ENCODE measurements around the gene GMEB2. TPM values are rescaled to one million over a fixed set of nuclear protein-coding genes. Genes with fewer than 3 reads are reported as not detected.
"Not testable (repeated sequence)": the region's sequence is repeated elsewhere in the genome, so short reads cannot be mapped to it uniquely, and the experiment has no call there.

GMEB2 gene
- total RNA-seq, 1 experiment from 2014 or later: 14.3 TPM

DNA sequence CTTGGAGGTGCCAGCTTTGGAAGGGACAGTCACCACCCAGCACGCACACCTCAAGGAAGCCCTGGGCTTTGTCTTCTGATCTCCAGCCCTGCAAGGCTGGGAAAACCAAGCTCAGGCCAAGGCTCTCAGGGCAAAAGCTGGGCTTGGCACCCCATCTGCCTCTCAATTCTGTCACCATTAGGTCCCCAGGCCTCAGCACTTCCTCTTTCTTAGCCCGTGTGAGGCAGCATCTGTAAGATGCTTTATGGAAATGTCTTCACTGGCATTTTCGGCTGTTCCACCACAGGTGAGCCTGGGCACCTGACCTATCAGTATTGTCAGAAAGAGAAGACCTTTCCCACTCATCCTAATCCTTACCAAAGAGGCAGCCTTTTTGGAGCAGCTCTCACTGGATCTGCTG, 24.6 kb downstream of the GMEB2 start:
- Mint-ChIP-seq H3K4me3 (no peak overlapping the region; a peak in 1 of 5 replicates), H3K4me1 (no peaks in the 10 kb centered on the region), H3K27ac (no peak overlapping the region), H3K27me3 (ENCODE audit: low read depth) (no peaks in the 10 kb centered on the region), H3K9me3 (no peaks in the 10 kb centered on the region), H3K36me3 (ENCODE audit: insufficient read depth in 1 of 3, low read depth in 3 of 3) (peaks cover 15 to 41% (median 38%) of the 10 kb centered on the region in 3 experiments; a peak in 6 of 7 replicates)
- Histone ChIP-seq H3K79me1 (ENCODE audit: insufficient read depth, low read depth, low read length, poor library complexity, severe bottlenecking) (no peaks in the 10 kb centered on the region), H3K56ac (ENCODE audit: insufficient read length, low read depth, low read length) (no peak overlapping the region), H3K27ac (ENCODE audit: insufficient read length, low read depth, low read length) (no peak overlapping the region), H3K9me3 (ENCODE audit: control insufficient read depth, low read depth, low read length) (no peaks in the 10 kb centered on the region), H4K91ac (ENCODE audit: insufficient read length, low read depth, low read length) (no peak overlapping the region), H3K79me2 (ENCODE audit: insufficient read depth, low read length) (no peaks in the 10 kb centered on the region), H3K27me3 (ENCODE audit: insufficient read depth, low read length) (no peaks in the 10 kb centered on the region), H3K9ac (ENCODE audit: extremely low read depth, insufficient read length, low read length) (no peak overlapping the region), H2BK12ac (ENCODE audit: insufficient read length, low read depth, low read length) (no peak overlapping the region), H3K18ac (ENCODE audit: insufficient read length, low read depth, low read length) (no peak overlapping the region), H3K4me2 (ENCODE audit: insufficient read depth, insufficient read length, low read length) (no peak overlapping the region), H2AK5ac (ENCODE audit: insufficient read length, low read length) (no peak overlapping the region), H4K20me1 (ENCODE audit: control insufficient read depth, insufficient read depth, insufficient read length) (no peaks in the 10 kb centered on the region), H3K23ac (ENCODE audit: insufficient read length, low read depth, low read length) (no peak overlapping the region), H4K5ac (ENCODE audit: insufficient read length, low read depth, low read length) (no peak overlapping the region), H3K4ac (ENCODE audit: low read depth, low read length) (no peak overlapping the region), H2BK120ac (ENCODE audit: low read depth, low read length, poor library complexity, severe bottlenecking) (no peak overlapping the region), H3K23me2 (ENCODE audit: insufficient read length, low read depth, low read length, poor library complexity, severe bottlenecking) (no peaks in the 10 kb centered on the region), H2AFZ (ENCODE audit: low read length) (no peak overlapping the region), H2BK15ac (ENCODE audit: low read depth, low read length) (no peak overlapping the region), H2BK20ac (ENCODE audit: low read depth, low read length, poor library complexity, severe bottlenecking) (no peak overlapping the region), H3K14ac (ENCODE audit: insufficient read depth, low read length) (no peak overlapping the region), H2BK5ac (ENCODE audit: insufficient read length, low read length) (no peak overlapping the region), H3T11ph (ENCODE audit: low read length) (no peak overlapping the region), H3K4me1 (ENCODE audit: insufficient read depth, low read length) (no peaks in the 10 kb centered on the region), H4K8ac (replicated peaks; ENCODE audit: insufficient read length, low read depth, low read length) (no peak overlapping the region)
- no peak for DNase-seq
- TF ChIP-seq, protein P1, sequence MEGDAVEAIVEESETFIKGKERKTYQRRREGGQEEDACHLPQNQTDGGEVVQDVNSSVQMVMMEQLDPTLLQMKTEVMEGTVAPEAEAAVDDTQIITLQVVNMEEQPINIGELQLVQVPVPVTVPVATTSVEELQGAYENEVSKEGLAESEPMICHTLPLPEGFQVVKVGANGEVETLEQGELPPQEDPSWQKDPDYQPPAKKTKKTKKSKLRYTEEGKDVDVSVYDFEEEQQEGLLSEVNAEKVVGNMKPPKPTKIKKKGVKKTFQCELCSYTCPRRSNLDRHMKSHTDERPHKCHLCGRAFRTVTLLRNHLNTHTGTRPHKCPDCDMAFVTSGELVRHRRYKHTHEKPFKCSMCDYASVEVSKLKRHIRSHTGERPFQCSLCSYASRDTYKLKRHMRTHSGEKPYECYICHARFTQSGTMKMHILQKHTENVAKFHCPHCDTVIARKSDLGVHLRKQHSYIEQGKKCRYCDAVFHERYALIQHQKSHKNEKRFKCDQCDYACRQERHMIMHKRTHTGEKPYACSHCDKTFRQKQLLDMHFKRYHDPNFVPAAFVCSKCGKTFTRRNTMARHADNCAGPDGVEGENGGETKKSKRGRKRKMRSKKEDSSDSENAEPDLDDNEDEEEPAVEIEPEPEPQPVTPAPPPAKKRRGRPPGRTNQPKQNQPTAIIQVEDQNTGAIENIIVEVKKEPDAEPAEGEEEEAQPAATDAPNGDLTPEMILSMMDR (conservative IDR thresholded peaks at IDR 0.05): no peak
- no CpG with 5 or more reads among the region's 3 CpGs for WGBS (ENCODE audit: extremely low coverage, insufficient read length, low lambda C conversion rate)

DNA sequence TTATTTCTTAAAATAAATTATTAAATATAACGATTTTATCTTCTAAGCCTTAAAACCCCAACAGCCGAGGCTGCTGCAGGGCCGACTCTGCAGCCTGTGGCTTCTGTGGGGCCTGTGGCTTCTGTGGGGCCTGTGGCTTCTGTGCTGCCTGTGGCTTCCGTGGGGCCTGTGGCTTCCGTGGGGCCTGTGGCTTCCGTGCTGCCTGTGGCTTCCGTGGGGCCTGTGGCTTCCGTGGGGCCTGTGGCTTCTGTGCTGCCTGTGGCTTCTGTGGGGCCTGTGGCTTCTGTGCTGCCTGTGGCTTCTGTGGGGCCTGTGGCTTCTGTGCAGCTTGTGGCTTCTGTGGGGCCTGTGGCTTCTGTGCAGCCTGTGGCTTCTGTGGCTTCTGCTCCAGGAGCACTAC, 25.2 kb downstream of the GMEB2 start:
- not testable (repeated sequence) for H3K4me2 ChIP-seq (ENCODE audit: insufficient read depth, insufficient read length, low read length)

More for the DNA sequence above, 25.2 kb downstream of the GMEB2 start:
- not testable (repeated sequence) for H2BK12ac ChIP-seq (ENCODE audit: insufficient read length, low read depth, low read length); H3K56ac ChIP-seq (ENCODE audit: insufficient read length, low read depth, low read length); H3K79me1 ChIP-seq (ENCODE audit: insufficient read depth, low read depth, low read length, poor library complexity, severe bottlenecking); H3K9ac ChIP-seq (ENCODE audit: extremely low read depth, insufficient read length, low read length); H4K5ac ChIP-seq (ENCODE audit: insufficient read length, low read depth, low read length); H4K91ac ChIP-seq (ENCODE audit: insufficient read length, low read depth, low read length); H3K79me2 ChIP-seq (ENCODE audit: insufficient read depth, low read length); H3K9me3 Mint-ChIP-seq; H3K4me1 ChIP-seq (ENCODE audit: insufficient read depth, low read length); H3K23me2 ChIP-seq (ENCODE audit: insufficient read length, low read depth, low read length, poor library complexity, severe bottlenecking); H3K4me3 Mint-ChIP-seq; H3T11ph ChIP-seq (ENCODE audit: low read length); H3K4ac ChIP-seq (ENCODE audit: low read depth, low read length); H4K20me1 ChIP-seq (ENCODE audit: control insufficient read depth, insufficient read depth, insufficient read length); H3K27me3 ChIP-seq (ENCODE audit: insufficient read depth, low read length); H2BK5ac ChIP-seq (ENCODE audit: insufficient read length, low read length); H2AK5ac ChIP-seq (ENCODE audit: insufficient read length, low read length); H2BK15ac ChIP-seq (ENCODE audit: low read depth, low read length); H3K27me3 Mint-ChIP-seq (ENCODE audit: low read depth); H3K9me3 ChIP-seq (ENCODE audit: control insufficient read depth, low read depth, low read length); H3K4me1 Mint-ChIP-seq; H3K27ac ChIP-seq (ENCODE audit: insufficient read length, low read depth, low read length); DNase-seq; H3K27ac Mint-ChIP-seq; H3K14ac ChIP-seq (ENCODE audit: insufficient read depth, low read length); H2BK20ac ChIP-seq (ENCODE audit: low read depth, low read length, poor library complexity, severe bottlenecking); H2BK120ac ChIP-seq (ENCODE audit: low read depth, low read length, poor library complexity, severe bottlenecking); H3K18ac ChIP-seq (ENCODE audit: insufficient read length, low read depth, low read length); H4K8ac ChIP-seq (replicated peaks; ENCODE audit: insufficient read length, low read depth, low read length); H3K23ac ChIP-seq (ENCODE audit: insufficient read length, low read depth, low read length); H2AFZ ChIP-seq (ENCODE audit: low read length)
- peaks cover 15 to 43% (median 38%) of the 10 kb centered on the region in 3 experiments; a peak in 6 of 7 replicates for H3K36me3 Mint-ChIP-seq (ENCODE audit: insufficient read depth in 1 of 3, low read depth in 3 of 3)
- no CpG with 5 or more reads among the region's 8 CpGs for WGBS (ENCODE audit: extremely low coverage, insufficient read length, low lambda C conversion rate)
